Activated CD4-positive, alpha-beta T cell treated with anti-CD3 and anti-CD28 coated beads, Interleukin-2, amount 50 U/mL, for 48 hours (primary cell): ENCODE results near the gene SH2D7.
A peak's percentile ranks its signal among the peaks of the same experiment; 100 is the strongest.

Experiments used
- DNase-seq, 2 experiments: peaks; one replicate each; pipeline ENCODE4 v3.0.0-alpha.2; 2020

SH2D7 gene

GRCh38 chr15:78092261-78093041 lies at the start of gene SH2D7:
Gene SH2D7, plus strand, starts transcription at chr15:78092561. Its CDS starts 24 bp downstream, at chr15:78092585.
- no peak for DNase-seq

DNA sequence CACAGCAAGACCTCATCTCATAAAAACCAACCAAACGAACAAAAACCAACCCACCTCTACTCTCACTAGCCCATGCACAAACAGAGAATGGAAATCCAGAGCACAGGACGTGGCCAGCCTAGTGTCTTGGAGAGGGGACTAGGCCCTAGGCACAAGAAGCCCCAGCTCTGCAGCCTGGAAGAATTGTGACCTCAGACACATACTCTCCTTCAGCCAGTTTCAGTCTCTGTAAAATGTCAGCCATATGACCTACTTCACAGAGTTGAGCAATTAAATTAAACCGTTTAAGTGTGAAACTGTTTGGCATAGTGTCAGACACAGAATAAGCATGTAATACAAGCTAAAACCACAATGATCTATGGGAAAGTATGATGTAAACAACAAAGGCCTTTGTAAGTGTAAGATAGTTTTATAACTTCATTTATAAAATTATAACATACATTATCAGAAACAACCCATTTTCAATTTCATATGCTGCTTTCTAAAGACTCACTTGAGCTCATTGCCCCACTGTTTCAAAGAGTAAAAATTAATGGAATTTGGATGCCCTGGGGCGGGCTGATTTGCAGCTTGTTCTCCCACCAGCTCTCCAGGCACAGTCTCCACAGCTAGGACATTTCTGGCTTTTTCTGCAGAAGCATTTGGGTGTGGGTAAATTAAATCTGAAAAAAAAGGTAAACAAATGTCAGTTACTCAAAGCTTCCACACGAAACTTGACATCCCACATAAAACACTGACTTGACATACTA lies 47.8 kb upstream of the SH2D7 start:
- DNase-seq, result no peak

GRCh38 chr15:78045189-78045588 lies 47.2 kb upstream of the SH2D7 start:
- DNase-seq, result no peak

- peak in 1 of 2 experiments; percentile 42 for DNase-seq
Measured at GRCh38 chr15:78046796-78047341, 45.5 kb upstream of the SH2D7 start.

- no peak for DNase-seq
Measured at GRCh38 chr15:78047761-78048627, 44.4 kb upstream of the SH2D7 start.

DNA sequence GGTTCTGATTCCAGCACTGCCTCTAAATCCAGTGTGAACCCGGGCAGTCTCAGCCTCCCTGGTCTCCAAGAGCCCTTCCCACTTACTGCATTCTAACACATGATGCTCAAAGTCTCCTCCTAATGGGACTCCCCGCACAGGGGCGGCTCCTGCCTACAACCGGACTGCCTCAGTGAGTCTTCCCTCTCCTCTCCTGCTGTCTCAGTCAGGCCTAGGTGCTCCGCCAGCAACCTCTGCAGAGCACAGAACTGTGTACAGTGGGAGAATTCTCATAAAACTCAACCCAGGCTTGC lies 43.8 kb upstream of the SH2D7 start:
- DNase-seq, result no peak

DNA sequence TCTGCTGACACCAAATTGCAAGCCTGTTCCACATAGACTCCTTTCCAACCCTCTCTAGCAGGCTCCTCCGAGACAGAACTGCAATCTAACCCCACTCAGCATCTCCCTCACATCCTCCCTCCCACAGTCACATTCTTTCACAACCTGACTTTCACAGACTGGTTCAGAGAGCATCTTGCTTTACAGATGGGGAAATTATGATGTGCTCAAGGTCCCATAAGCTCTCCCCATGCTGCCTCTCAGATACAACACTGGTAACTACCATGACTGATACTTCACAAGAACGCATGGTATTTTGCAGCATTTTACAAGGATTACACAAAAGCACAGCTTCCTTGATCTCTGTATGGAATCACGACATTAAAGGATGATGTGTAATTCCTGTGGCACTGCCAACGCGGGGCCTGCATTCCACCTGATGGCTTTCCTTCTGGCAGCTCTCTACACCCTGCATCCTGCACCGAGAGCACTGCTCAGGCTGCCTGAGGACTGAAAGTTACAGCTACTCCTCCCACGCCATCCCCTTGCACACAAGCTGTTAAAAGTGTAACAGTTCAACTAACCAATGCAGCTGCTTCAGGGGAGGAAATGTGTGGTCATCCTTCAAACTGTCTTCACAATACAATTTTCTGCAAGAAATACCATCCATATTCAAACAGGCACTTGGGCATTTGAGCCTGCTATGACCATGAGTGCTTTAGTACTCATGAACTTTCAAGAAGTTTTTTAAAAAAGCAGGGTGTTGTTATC lies 42.5 kb upstream of the SH2D7 start:
- peak; percentile 64 to 73 for DNase-seq

GRCh38 chr15:78050441-78050809 lies 41.9 kb upstream of the SH2D7 start:
- DNase-seq, result no peak

- no peak for DNase-seq
Measured at GRCh38 chr15:78050826-78051225, 41.5 kb upstream of the SH2D7 start.

GRCh38 chr15:78051596-78051995 lies 40.8 kb upstream of the SH2D7 start:
- no peak for DNase-seq

DNA sequence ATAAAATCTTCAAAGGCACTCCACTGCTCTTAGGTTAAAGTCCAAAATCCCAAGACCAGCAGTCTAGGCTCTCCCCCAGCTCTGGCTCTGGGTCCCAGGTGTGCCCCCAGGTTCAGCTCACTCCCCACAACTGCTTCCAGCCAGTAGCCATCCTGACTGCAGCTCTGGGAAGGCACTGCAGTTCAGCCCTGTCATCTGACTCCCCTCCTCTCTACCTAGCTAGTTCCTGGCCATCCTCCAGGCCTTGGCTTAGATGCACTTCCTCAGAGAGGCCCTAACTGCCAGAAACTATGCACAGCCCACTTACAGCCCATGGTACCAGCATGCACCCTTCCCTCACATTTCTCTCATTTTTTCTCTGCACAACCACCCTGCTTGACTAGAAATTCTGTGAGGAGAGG lies 40.4 kb upstream of the SH2D7 start:
- DNase-seq, result no peak

DNA sequence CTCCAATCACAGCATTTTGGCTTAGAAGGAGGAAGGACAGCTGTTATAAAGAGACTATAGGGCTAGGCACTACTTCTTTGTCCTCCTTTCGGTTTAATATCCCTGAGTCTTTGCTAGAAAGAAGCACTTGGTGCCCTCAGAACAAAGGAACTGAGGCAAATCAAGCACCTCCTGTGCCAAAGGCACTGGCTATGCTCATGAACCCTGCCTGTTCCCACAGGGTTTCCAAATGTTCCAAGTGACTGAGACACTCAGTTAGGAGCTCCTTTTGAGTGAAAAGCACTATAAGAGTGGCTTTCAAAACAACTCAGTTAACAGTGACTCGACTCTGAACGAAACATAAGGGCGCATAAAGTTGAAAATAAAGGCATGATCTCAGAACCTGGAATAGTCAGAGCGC lies 39.8 kb upstream of the SH2D7 start:
- DNase-seq, result no peak

DNA sequence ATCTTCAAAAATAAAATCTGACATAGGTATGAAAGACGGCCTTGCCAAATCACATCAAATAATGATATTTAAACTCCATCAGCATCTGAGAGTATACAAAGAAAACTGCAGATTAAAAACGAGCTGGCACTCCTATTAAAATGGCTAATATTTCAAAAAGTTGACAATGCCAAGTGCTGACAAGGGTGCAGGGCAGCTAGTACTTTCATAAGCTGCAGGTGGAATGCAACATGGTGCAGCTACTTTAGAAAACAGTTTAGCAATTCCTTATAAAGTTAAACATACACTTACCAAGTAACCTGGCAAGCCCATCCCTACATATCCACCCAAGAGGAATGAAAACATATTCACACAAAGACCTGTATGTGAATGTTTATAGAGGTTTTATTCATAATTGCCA lies 37.8 kb upstream of the SH2D7 start:
- DNase-seq, result no peak

DNA sequence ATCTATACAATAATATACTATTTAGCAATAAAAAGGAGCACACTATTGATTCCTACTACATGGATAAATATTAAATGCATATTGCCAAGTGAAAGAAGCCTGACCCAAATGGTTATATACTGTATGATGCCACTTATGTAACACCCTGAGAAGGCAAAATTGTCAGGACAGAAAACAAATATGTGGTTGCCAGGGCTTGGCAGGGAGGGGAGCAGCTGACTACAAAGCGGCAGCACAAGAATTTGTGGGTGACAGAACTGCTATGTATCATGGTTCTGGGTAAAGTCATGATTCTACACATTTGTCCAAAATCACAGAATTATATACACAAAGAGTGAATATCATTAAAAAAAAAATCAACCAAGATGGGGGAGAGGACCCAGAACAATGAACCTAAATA lies 37.4 kb upstream of the SH2D7 start:
- no peak for DNase-seq

DNA sequence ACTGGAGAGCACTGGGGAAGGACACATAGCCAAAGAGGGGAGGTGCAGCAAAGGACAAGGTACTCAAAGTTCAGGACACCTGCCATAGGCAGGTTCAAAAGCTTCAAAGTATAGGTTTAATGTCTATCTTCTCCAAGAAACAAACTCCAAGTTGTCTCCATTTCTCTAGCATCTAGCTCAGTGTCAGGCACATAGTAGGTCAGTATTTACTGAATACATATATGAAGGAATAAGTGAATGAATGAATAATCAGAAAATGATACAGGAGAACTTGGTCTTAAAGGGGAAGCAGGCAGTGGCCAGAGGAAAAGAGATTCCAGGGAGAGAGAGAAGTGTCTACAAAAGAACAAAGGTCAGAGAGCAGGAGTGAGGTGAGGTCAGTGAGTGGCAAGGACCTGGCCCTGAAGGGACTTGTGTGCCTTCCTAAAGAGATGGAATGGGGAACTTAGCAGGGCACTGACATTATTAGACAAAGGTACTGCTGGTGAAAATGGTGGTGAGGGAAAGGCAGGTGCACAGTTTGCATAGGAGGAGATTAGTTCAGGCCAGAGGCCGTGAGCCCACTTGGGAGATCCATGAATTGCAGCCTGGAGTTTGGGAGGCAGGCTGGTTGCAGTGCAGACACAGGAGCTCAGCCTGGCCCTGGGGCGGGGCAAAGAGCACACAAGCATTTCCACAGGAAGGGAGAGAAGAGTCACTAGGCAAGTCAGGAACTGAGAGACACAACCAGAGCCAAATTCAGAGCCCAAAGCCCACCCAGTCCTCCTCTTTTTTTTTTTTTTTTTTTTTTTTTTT lies 36.2 kb upstream of the SH2D7 start:
- DNase-seq, result peak in 1 of 2 experiments; percentile 36

- DNase-seq, result no peak
Measured at GRCh38 chr15:78056714-78057269, 35.6 kb upstream of the SH2D7 start.

- DNase-seq, result no peak
Measured at GRCh38 chr15:78057803-78058202, 34.6 kb upstream of the SH2D7 start.

GRCh38 chr15:78058401-78058935 lies 33.9 kb upstream of the SH2D7 start:
- DNase-seq, result no peak

- no peak for DNase-seq
Measured at GRCh38 chr15:78059110-78059839, 33.1 kb upstream of the SH2D7 start.

DNA sequence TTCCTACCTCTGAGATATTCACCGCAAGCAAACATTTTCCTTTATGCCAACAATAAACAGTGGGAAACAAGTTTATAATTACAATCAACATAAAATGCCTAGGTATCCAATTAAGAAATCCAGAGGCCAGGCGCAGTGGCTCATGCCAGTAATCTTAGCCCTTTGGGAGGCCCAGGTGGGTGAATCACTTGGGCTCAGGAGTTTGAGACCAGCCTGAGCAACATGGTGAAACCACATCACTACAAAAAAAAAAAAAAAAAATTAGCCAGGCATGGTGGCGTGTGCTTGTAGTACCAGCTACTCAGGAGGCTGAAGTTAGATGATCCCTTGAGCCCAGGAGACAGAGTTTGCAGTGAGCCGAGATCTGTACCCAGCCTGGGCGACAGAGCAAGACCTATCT lies 32.1 kb upstream of the SH2D7 start:
- peak in 1 of 2 experiments; percentile 46 for DNase-seq
